ENCODE data around the gene NLRP7.
"Not testable (repeated sequence)": the region's sequence is repeated elsewhere in the genome, so short reads cannot be mapped to it uniquely, and the experiment has no call there.

DNA sequence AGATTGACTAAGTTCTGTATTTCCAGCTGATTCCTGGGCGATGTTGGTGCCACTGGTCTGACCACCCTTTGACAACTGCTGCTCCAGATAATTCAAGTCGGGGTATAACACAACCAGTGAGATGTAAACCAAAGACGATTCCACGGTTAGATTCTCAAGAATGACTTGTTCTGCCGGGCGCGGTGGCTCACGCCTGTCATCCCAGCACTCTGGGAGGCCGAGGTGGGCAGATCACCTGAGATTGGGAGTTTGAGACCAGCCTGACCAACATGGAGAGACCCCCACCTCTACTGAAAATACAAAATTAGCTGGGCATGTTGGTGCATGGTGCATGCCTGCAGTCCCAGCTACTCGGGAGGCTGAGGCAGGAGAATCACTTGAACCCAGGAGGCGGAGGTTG is 42.2 kb upstream of the NLRP7 start:
- TF ChIP-seq, protein P1, sequence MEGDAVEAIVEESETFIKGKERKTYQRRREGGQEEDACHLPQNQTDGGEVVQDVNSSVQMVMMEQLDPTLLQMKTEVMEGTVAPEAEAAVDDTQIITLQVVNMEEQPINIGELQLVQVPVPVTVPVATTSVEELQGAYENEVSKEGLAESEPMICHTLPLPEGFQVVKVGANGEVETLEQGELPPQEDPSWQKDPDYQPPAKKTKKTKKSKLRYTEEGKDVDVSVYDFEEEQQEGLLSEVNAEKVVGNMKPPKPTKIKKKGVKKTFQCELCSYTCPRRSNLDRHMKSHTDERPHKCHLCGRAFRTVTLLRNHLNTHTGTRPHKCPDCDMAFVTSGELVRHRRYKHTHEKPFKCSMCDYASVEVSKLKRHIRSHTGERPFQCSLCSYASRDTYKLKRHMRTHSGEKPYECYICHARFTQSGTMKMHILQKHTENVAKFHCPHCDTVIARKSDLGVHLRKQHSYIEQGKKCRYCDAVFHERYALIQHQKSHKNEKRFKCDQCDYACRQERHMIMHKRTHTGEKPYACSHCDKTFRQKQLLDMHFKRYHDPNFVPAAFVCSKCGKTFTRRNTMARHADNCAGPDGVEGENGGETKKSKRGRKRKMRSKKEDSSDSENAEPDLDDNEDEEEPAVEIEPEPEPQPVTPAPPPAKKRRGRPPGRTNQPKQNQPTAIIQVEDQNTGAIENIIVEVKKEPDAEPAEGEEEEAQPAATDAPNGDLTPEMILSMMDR (IDR thresholded peaks at IDR 0.05): not testable (repeated sequence)
- TF ChIP-seq POLR2A (IDR thresholded peaks at IDR 0.05): not testable (repeated sequence)

All from breast epithelium (tissue), 3 donors.